GM12878 (cell line): ENCODE measurements around the gene GUCY2D.

Source experiments
- BRCA1 ChIP-seq: IDR thresholded peaks from 2 replicates; pipeline ENCODE4 v1.6.1; 2011; ENCODE audit warnings: low read depth, low read length, improper control_type of control experiment
- CTCF ChIP-seq, 3 experiments: IDR thresholded peaks in 2 of 3; conservative IDR thresholded peaks in 1 of 3; 2 replicates each; pipeline ENCODE4 v1.5.1; 2011; ENCODE audit warnings: low read depth in 3 of 3, low read length in 3 of 3, mild to moderate bottlenecking in 3 of 3, control low read depth in 2 of 3, moderate library complexity in 2 of 3, inconsistent platforms in 1 of 3, mixed read lengths in 1 of 3; ENCODE audit not compliant: control insufficient read depth in 2 of 3, insufficient read depth in 1 of 3; ENCODE audit errors: extremely low read depth in 1 of 3
- EP300 ChIP-seq, 2 experiments: fragments of 150-350 bp in 1 of 2; IDR thresholded peaks; 2 replicates each; pipeline ENCODE4 v1.6.1; 2011 to 2012; ENCODE audit warnings: low read depth in 2 of 2, low read length in 2 of 2, borderline replicate concordance in 1 of 2, improper control_type of control experiment in 1 of 2, inconsistent platforms in 1 of 2; ENCODE audit not compliant: control insufficient read depth in 1 of 2
- GABPA ChIP-seq: IDR thresholded peaks from 2 replicates; pipeline ENCODE4 v1.6.1; 2014; ENCODE audit warnings: antibody characterized with exemption, low read depth, mild to moderate bottlenecking, inconsistent platforms
- JUNB ChIP-seq: IDR thresholded peaks from 2 replicates; pipeline ENCODE4 v1.6.1; 2016; ENCODE audit warnings: antibody characterized with exemption, mild to moderate bottlenecking
- NBN ChIP-seq: fragments of 450-650 bp; IDR thresholded peaks from 2 replicates; pipeline ENCODE4 v1.6.1; 2016
- NFIC ChIP-seq: IDR thresholded peaks from 2 replicates; pipeline ENCODE4 v1.6.1; 2012; ENCODE audit warnings: low read depth, mild to moderate bottlenecking, inconsistent platforms, low read length, moderate library complexity
- POLR2A ChIP-seq: IDR thresholded peaks from 2 replicates; pipeline ENCODE4 v1.6.1; 2011; ENCODE audit warnings: low read depth, mild to moderate bottlenecking, low read length
- POLR2AphosphoS5 ChIP-seq: IDR thresholded peaks from 2 replicates; pipeline ENCODE4 v1.6.1; 2011; ENCODE audit warnings: mild to moderate bottlenecking, low read length, inconsistent platforms
- RELA ChIP-seq: fragments of 450-650 bp; IDR thresholded peaks from 2 replicates; pipeline ENCODE4 v1.8.0; 2014; ENCODE audit warnings: borderline replicate concordance; ENCODE audit not compliant: partially characterized antibody
- RUNX3 ChIP-seq: IDR thresholded peaks from 2 replicates; pipeline ENCODE4 v1.6.1; 2012; ENCODE audit warnings: low read length, inconsistent platforms
- SMC3 ChIP-seq: IDR thresholded peaks from 2 replicates; pipeline ENCODE4 v1.6.1; 2011; ENCODE audit warnings: low read length, improper control_type of control experiment, borderline replicate concordance
- USF1 ChIP-seq: IDR thresholded peaks from 2 replicates; pipeline ENCODE4 v1.6.1; 2011; ENCODE audit warnings: borderline replicate concordance, low read depth, mild to moderate bottlenecking, moderate library complexity, mixed read lengths, low read length; ENCODE audit not compliant: insufficient read depth; ENCODE audit errors: extremely low read length
- ZNF24 ChIP-seq: fragments of 450-650 bp; IDR thresholded peaks from 2 replicates; pipeline ENCODE4 v1.6.1; 2017; ENCODE audit warnings: antibody characterized with exemption, mild to moderate bottlenecking

- no peak for TF ChIP-seq EP300 (IDR thresholded peaks at IDR 0.05; ENCODE audit: borderline replicate concordance in 1 of 2, control insufficient read depth in 1 of 2, low read depth in 2 of 2, low read length in 2 of 2)
- TF ChIP-seq RUNX3, result no peak
- no peak for TF ChIP-seq NBN
- TF ChIP-seq POLR2A, result no peak
- TF ChIP-seq NFIC, result no peak
- no peak for TF ChIP-seq CTCF (IDR thresholded peaks at IDR 0.05 in 2 of 3, conservative IDR thresholded peaks at IDR 0.05 in 1 of 3; ENCODE audit: control insufficient read depth in 2 of 3, extremely low read depth in 1 of 3, insufficient read depth in 1 of 3, low read depth in 3 of 3, low read length in 3 of 3)
- TF ChIP-seq RELA, result no peak
- TF ChIP-seq POLR2AphosphoS5, result no peak
- TF ChIP-seq ZNF24, result no peak
- TF ChIP-seq BRCA1, result no peak
- TF ChIP-seq JUNB, result no peak
- TF ChIP-seq GABPA, result no peak
- TF ChIP-seq SMC3, result no peak
- TF ChIP-seq USF1, result no peak
Observed at GRCh38 chr17:8007836-8008235, 5.4 kb downstream of the GUCY2D start.
